ENCODE measurements around the gene JAM2. TPM values are rescaled to one million over a fixed set of nuclear protein-coding genes. Genes with fewer than 3 reads are reported as not detected.
A peak's percentile ranks its signal among the peaks of the same experiment; 100 is the strongest.

Gene JAM2
- total RNA-seq, 2 donors from 2014 or later: 12.3 to 15.6 TPM

DNA sequence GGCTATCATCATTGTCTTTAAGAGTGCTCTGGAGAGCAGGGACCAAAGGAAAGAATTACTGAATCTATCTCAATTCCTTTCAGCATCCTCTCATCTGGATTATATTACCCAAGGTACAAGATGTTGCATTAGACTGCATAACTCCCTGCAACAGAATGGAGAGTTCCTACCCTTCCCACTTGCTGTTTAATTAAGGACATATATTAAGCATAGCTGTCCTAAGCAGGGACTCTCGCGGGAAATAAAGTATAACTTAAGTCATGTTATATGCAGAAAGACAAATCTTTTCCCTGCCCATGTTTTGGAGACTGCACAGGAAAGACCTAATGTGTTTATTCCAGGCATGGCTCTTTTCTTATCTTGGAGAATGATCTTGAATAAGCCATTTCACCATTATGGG, 6.8 kb upstream of the JAM2 start:
- H3K9me3 ChIP-seq: no peaks in the 10 kb centered on the region
- H3K27me3 ChIP-seq: no peaks in the 10 kb centered on the region
- no peak overlapping the region for H3K27ac ChIP-seq
- H3K36me3 ChIP-seq: no peaks in the 10 kb centered on the region
- no peaks in the 10 kb centered on the region for H3K4me1 ChIP-seq
- H3K4me3 ChIP-seq: no peak overlapping the region
- TF ChIP-seq, protein P1, sequence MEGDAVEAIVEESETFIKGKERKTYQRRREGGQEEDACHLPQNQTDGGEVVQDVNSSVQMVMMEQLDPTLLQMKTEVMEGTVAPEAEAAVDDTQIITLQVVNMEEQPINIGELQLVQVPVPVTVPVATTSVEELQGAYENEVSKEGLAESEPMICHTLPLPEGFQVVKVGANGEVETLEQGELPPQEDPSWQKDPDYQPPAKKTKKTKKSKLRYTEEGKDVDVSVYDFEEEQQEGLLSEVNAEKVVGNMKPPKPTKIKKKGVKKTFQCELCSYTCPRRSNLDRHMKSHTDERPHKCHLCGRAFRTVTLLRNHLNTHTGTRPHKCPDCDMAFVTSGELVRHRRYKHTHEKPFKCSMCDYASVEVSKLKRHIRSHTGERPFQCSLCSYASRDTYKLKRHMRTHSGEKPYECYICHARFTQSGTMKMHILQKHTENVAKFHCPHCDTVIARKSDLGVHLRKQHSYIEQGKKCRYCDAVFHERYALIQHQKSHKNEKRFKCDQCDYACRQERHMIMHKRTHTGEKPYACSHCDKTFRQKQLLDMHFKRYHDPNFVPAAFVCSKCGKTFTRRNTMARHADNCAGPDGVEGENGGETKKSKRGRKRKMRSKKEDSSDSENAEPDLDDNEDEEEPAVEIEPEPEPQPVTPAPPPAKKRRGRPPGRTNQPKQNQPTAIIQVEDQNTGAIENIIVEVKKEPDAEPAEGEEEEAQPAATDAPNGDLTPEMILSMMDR (IDR thresholded peaks at IDR 0.05): no peak
- no peak for DNase-seq (ENCODE audit: low spot score)

DNA sequence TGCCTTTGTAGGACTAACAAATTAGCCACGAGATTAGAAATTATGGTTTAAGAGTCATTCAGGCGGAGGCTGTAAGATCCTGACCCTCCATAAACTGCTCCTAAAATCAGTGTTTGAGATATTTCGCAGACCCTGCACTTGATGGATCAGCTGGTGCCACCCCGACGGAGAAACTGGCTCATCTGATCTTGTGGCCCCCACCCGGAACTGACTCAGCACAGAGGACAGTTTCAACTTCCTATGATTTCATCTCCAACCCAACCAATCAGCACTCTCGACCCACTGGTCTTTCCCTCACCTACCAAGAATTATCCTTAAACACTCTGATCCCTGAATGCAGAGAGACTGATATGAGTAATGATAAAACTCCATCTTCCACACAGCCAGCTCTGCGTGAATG, 3.7 kb upstream of the JAM2 start:
- DNase-seq (ENCODE audit: low spot score): no peak
- peaks cover 0 to 12% of the 10 kb centered on the region in 2 donors for H3K4me1 ChIP-seq
- no peaks in the 10 kb centered on the region for H3K9me3 ChIP-seq
- no peaks in the 10 kb centered on the region for H3K36me3 ChIP-seq
- TF ChIP-seq, protein P1 (IDR thresholded peaks at IDR 0.05): no peak
- H3K27me3 ChIP-seq: no peaks in the 10 kb centered on the region
- H3K4me3 ChIP-seq: no peak overlapping the region
- H3K27ac ChIP-seq: no peak overlapping the region

DNA sequence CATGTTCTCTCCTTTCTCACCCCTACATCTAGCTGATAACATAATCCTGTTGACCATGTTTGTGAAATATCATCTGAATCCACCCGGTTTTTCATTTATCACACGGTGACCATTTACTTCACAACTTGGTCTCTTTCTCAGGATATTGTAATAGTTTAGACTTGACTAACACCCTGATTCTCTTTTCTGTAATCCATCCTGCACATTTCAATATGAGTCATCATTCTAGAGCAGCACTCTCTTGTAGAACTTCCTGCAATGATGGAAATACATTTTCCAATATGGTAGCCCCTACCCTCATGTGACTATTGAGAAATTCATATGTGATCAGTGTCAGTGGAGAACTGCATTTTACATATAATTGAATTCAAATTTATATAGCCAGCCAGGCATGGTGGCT, 2.3 kb upstream of the JAM2 start:
- Histone ChIP-seq H3K27ac (no peak overlapping the region), H3K4me3 (no peak overlapping the region), H3K36me3 (no peaks in the 10 kb centered on the region), H3K27me3 (no peaks in the 10 kb centered on the region), H3K9me3 (no peaks in the 10 kb centered on the region), H3K4me1 (peaks cover 0 to 16% of the 10 kb centered on the region in 2 donors)
- TF ChIP-seq, protein P1 (IDR thresholded peaks at IDR 0.05): no peak
- DNase-seq (ENCODE audit: low spot score): no peak

GRCh38 chr21:25637851-25638659, 1.0 kb upstream of the JAM2 start:
- Histone ChIP-seq H3K4me1 (peaks cover 0 to 16% of the 10 kb centered on the region in 2 donors), H3K27me3 (no peaks in the 10 kb centered on the region), H3K9me3 (no peaks in the 10 kb centered on the region), H3K27ac (peak overlapping the region; percentile 81 to 90), H3K36me3 (no peaks in the 10 kb centered on the region), H3K4me3 (peak overlapping the region in 1 of 2 donors; percentile 85)
- TF ChIP-seq, protein P1 (IDR thresholded peaks at IDR 0.05): no peak
- no peak for DNase-seq (ENCODE audit: low spot score)

GRCh38 chr21:25639551-25640201, 618 bp downstream of the JAM2 start:
- Histone ChIP-seq H3K36me3 (no peaks in the 10 kb centered on the region), H3K27ac (peak overlapping the region; percentile 81 to 90), H3K27me3 (no peaks in the 10 kb centered on the region), H3K4me3 (peak overlapping the region; percentile 68 to 85), H3K4me1 (peaks cover 0 to 16% of the 10 kb centered on the region in 2 donors), H3K9me3 (no peaks in the 10 kb centered on the region)
- TF ChIP-seq, protein P1 (IDR thresholded peaks at IDR 0.05): peak; percentile 34 to 69
- DNase-seq (ENCODE audit: low spot score): no peak
